ENCODE results near the gene CFHR3. TPM values are rescaled to one million over a fixed set of nuclear protein-coding genes. Genes with fewer than 3 reads are reported as not detected.

The CFHR3 gene
- 100 to 1,000 TPM; 105 to 479 (median 372) TPM for total RNA-seq
- long read RNA-seq, transcript CFHR3-201 (6 exons, 1,645 nt), result major isoform, 48 of 80 reads
- long read RNA-seq, partial matches to known transcripts, result 11 of 80 reads
- long read RNA-seq, other reads (novel, unspliced or antisense), result 17 of 80 reads

- TF ChIP-seq POLR2A (IDR thresholded peaks at IDR 0.05) (no peak), CTCF (IDR thresholded peaks at IDR 0.05) (no peak)
- H3K27me3 ChIP-seq, result no peaks in the 10 kb centered on the region
- ATAC-seq (peak; percentile 65 to 77 (median 74)), DNase-seq (no peak)
- peaks cover 0 to 27% (median 3%) of the 10 kb centered on the region in 4 donors for H3K4me1 ChIP-seq
- no peaks in the 10 kb centered on the region for H3K36me3 ChIP-seq
- no peaks in the 10 kb centered on the region for H3K9me3 ChIP-seq
- peak within 1 kb of the TSS; percentile 51 to 87 (median 84) for H3K27ac ChIP-seq
- H3K4me3 ChIP-seq, result peak within 1 kb of the TSS; percentile 16 to 50 (median 47)
- intact Hi-C loops (cut with DNase I), result no loop called here
Measured at GRCh38 chr1:196774603-196775002, at the start of gene CFHR3. Gene CFHR3 (plus strand): TSS chr1:196774840. CDS start chr1:196774887, 47 bp downstream.

- DNase-seq, result no peak
- H3K27me3 ChIP-seq, result no peaks in the 10 kb centered on the region
- peak; percentile 7 to 24 (median 20) for ATAC-seq
- H3K4me3 ChIP-seq, result no peak overlapping the region
- H3K36me3 ChIP-seq, result peaks cover 0 to 17% (median 8%) of the 10 kb centered on the region in 4 donors
- peak in 3 of 4 donors; percentile 18 to 28 (median 20) for TF ChIP-seq CTCF (IDR thresholded peaks at IDR 0.05)
- no peak for TF ChIP-seq POLR2A (IDR thresholded peaks at IDR 0.05)
- H3K4me1 ChIP-seq, result peaks cover 0 to 32% (median 13%) of the 10 kb centered on the region in 4 donors
- no peaks in the 10 kb centered on the region for H3K9me3 ChIP-seq
- H3K27ac ChIP-seq, result peak overlapping the region in 2 of 3 donors; percentile 10 to 24
- intact Hi-C loops (cut with DNase I), result no loop called here
- 67% methylated on average over 2 of the region's 2 CpGs for WGBS (ENCODE audit: insufficient coverage, low coverage, low lambda C conversion rate, missing lambda C conversion rate)
Measured at GRCh38 chr1:196732526-196732925, 42.1 kb upstream of the CFHR3 start.

- no peak for TF ChIP-seq POLR2A (IDR thresholded peaks at IDR 0.05)
- TF ChIP-seq CTCF (IDR thresholded peaks at IDR 0.05), result no peak
- Histone ChIP-seq H3K4me1 (peaks cover 0 to 40% (median 13%) of the 10 kb centered on the region in 4 donors), H3K9me3 (no peaks in the 10 kb centered on the region), H3K4me3 (no peak overlapping the region), H3K36me3 (peaks cover 0 to 22% (median 11%) of the 10 kb centered on the region in 4 donors), H3K27ac (peak overlapping the region in 1 of 3 donors; percentile 24), H3K27me3 (no peaks in the 10 kb centered on the region)
- WGBS (ENCODE audit: insufficient coverage, low coverage, low lambda C conversion rate, missing lambda C conversion rate), result 30% methylated on average over 11 of the region's 11 CpGs
- intact Hi-C loops (cut with DNase I), result no loop called here
- DNase-seq, result no peak
- peak; percentile 58 to 70 (median 65) for ATAC-seq
Measured at GRCh38 chr1:196733091-196733970, 41.3 kb upstream of the CFHR3 start.

- Histone ChIP-seq H3K4me3 (no peak overlapping the region), H3K9me3 (no peaks in the 10 kb centered on the region), H3K4me1 (peaks cover 0 to 46% (median 13%) of the 10 kb centered on the region in 4 donors), H3K36me3 (peaks cover 0 to 25% (median 16%) of the 10 kb centered on the region in 4 donors), H3K27me3 (no peaks in the 10 kb centered on the region), H3K27ac (no peak overlapping the region)
- DNase-seq (no peak), ATAC-seq (peak in 2 of 4 donors; percentile 6 to 13)
- TF ChIP-seq POLR2A (IDR thresholded peaks at IDR 0.05) (no peak), CTCF (IDR thresholded peaks at IDR 0.05) (no peak)
- intact Hi-C loops (cut with DNase I), result no loop called here
Measured at GRCh38 chr1:196734006-196734405, 40.6 kb upstream of the CFHR3 start.

Measured in right lobe of liver (tissue), 6 donors.